ENCODE data around the gene CYB5R3. TPM values are rescaled to one million over a fixed set of nuclear protein-coding genes. Genes with fewer than 3 reads are reported as not detected.
"Not testable (repeated sequence)": the region's sequence is repeated elsewhere in the genome, so short reads cannot be mapped to it uniquely, and the experiment has no call there.

CYB5R3 gene
- total and polyA plus RNA-seq, 2 donors (not counting 3 experiments of a cell fraction or from before 2014, with no cell fraction given): 217 to 263 TPM

DNA sequence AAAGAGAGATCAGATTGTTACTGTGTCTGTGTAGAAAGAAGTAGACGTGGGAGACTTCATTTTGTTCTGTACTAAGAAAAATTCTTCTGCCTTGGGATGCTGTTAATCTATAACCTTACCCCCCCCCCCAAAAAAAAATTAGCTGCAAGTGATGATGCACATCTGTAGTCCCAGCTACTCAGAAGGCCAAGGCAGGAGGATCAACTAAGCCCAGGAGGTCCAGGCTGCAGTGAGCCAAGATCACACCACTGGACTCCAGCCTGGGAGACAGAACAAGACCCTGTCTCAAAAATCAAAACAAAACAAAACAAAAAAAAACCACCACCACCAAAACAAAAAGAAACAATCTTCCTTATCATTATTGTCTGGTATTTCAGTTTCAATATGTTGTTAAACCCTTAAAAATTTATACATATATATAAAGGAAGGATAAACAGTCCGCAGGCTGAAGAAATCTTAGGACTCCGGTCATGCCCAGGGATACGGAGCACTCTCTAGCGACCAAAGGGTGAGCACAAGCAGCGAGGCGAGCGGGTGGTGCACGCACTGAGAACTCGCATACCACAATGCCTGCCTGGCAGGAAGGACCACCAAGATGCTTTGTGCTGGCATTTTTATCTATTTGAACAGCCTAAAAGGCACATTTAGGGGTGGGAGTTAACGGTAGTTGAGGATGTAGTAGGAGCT, 40.9 kb downstream of the CYB5R3 start:
- no peaks in the 10 kb centered on the region for H4K20me1 ChIP-seq (replicated peaks; ENCODE audit: control insufficient read depth, extremely low read depth, insufficient read depth, low read length)
- CTCF ChIA-PET: interaction anchor here (0.9 to 1.2 kb wide), 2 partner anchors 9 to 23 kb away, joined by 5 to 6 read pairs; no protein-coding TSS in a partner anchor

DNA sequence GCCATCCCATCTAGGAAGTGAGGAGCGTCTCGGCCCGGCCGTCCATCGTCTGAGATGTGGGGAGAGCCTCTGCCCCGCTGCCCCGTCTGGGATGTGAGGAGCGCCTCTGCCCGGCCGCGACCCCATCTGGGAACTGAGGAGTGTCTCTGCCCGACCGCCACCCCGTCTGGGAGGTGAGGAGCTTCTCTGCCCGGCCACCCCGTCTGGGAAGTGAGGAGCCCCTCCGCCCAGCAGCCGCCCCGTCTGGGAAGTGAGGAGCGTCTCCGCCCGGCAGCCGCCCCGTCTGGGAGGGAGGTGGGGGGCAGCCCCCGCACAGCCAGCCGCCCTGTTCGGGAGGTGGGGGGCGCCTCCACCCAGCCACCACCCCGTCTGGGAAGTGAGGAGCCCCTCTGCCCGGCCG, 41.6 kb downstream of the CYB5R3 start:
- POLR2A ChIA-PET; H3K4me3 ChIP-seq (replicated peaks in 1 of 3; ENCODE audit: insufficient read depth in 1 of 3, low read depth in 1 of 3, low read length in 3 of 3); H3K9me3 ChIP-seq (replicated peaks; ENCODE audit: control insufficient read depth, insufficient read depth, low read length); H4K20me1 ChIP-seq (replicated peaks; ENCODE audit: control insufficient read depth, extremely low read depth, insufficient read depth, low read length); BruUV-seq (replicated peaks); dilution Hi-C loops (cut with MboI; ENCODE audit: extremely low pct_ligation_motif_present, low sequenced_read_pairs); H3K36me3 ChIP-seq (ENCODE audit: control insufficient read depth in 2 of 2, extremely low read depth in 1 of 2, insufficient read depth in 2 of 2, low read length in 2 of 2); H3K27ac ChIP-seq (ENCODE audit: insufficient read depth, low read depth, low read length); DNase-seq (ENCODE audit: low read depth, low spot score); FAIRE-seq; CTCF ChIA-PET; H3K9me1 ChIP-seq (replicated peaks; ENCODE audit: control insufficient read depth, extremely low read depth, insufficient read depth, low read length); H3K4me2 ChIP-seq (ENCODE audit: insufficient read depth, low read length); H3K9ac ChIP-seq (replicated peaks; ENCODE audit: extremely low read depth, insufficient read depth, low read length); intact Hi-C loops (cut with micrococcal nuclease); H2AFZ ChIP-seq (ENCODE audit: low read depth, low read length); H3K27me3 ChIP-seq (ENCODE audit: control insufficient read depth in 2 of 2, insufficient read depth in 2 of 2, low read length in 2 of 2): not testable (repeated sequence)
- Histone ChIP-seq H3K79me2 (ENCODE audit: control insufficient read depth, insufficient read depth, low read length) (peaks cover 88% of the 10 kb centered on the region), H3K4me1 (ENCODE audit: control insufficient read depth, extremely low read depth, insufficient read depth, low read length) (peaks cover 19% of the 10 kb centered on the region)

More for the DNA sequence above, 40.9 kb downstream of the CYB5R3 start:
- no peak overlapping the region for H2AFZ ChIP-seq (ENCODE audit: low read depth, low read length)
- dilution Hi-C loops (cut with MboI; ENCODE audit: extremely low pct_ligation_motif_present, low sequenced_read_pairs): no loop called here
- H3K27ac ChIP-seq (ENCODE audit: insufficient read depth, low read depth, low read length): peak overlapping the region; percentile 1
- H3K9me1 ChIP-seq (replicated peaks; ENCODE audit: control insufficient read depth, extremely low read depth, insufficient read depth, low read length): no peaks in the 10 kb centered on the region
- no peak overlapping the region for H3K9ac ChIP-seq (replicated peaks; ENCODE audit: extremely low read depth, insufficient read depth, low read length)
- no TSS peak for BruUV-seq (replicated peaks)
- FAIRE-seq (no peak), DNase-seq (ENCODE audit: low read depth, low spot score) (no peak)
- peaks cover 88% of the 10 kb centered on the region for H3K79me2 ChIP-seq (ENCODE audit: control insufficient read depth, insufficient read depth, low read length)
- no peak overlapping the region for H3K4me3 ChIP-seq (replicated peaks in 1 of 3; ENCODE audit: insufficient read depth in 1 of 3, low read depth in 1 of 3, low read length in 3 of 3)
- no peaks in the 10 kb centered on the region for H3K27me3 ChIP-seq (ENCODE audit: control insufficient read depth in 2 of 2, insufficient read depth in 2 of 2, low read length in 2 of 2)
- POLR2A ChIA-PET: interaction anchor here (1.0 kb wide), 1 partner anchor 42 kb away, joined by 9 read pairs; no protein-coding TSS in a partner anchor
- intact Hi-C loops (cut with micrococcal nuclease): no loop called here
- no peaks in the 10 kb centered on the region for H3K9me3 ChIP-seq (replicated peaks; ENCODE audit: control insufficient read depth, insufficient read depth, low read length)
- TF ChIP-seq, protein P1, sequence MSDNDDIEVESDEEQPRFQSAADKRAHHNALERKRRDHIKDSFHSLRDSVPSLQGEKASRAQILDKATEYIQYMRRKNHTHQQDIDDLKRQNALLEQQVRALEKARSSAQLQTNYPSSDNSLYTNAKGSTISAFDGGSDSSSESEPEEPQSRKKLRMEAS (IDR thresholded peaks at IDR 0.05; ENCODE audit: insufficient read depth, insufficient read length): no peak
- TF ChIP-seq MYC (IDR thresholded peaks at IDR 0.05; ENCODE audit: low read depth, low read length): no peak
- no peak for TF ChIP-seq GATA2 (IDR thresholded peaks at IDR 0.05; ENCODE audit: insufficient read depth, insufficient read length, low read depth, low read length)
- no peak for TF ChIP-seq FOS (IDR thresholded peaks at IDR 0.05; ENCODE audit: borderline replicate concordance, insufficient read depth, low read length)
- TF ChIP-seq POLR2A (IDR thresholded peaks at IDR 0.05; ENCODE audit: low read depth, low read length): no peak
- TF ChIP-seq JUN (IDR thresholded peaks at IDR 0.05; ENCODE audit: borderline replicate concordance, insufficient read depth, insufficient read length, low read depth): no peak
- TF ChIP-seq POLR2AphosphoS5 (IDR thresholded peaks at IDR 0.05; ENCODE audit: insufficient read depth, low read depth, low read length): no peak
- TF ChIP-seq, protein P2, sequence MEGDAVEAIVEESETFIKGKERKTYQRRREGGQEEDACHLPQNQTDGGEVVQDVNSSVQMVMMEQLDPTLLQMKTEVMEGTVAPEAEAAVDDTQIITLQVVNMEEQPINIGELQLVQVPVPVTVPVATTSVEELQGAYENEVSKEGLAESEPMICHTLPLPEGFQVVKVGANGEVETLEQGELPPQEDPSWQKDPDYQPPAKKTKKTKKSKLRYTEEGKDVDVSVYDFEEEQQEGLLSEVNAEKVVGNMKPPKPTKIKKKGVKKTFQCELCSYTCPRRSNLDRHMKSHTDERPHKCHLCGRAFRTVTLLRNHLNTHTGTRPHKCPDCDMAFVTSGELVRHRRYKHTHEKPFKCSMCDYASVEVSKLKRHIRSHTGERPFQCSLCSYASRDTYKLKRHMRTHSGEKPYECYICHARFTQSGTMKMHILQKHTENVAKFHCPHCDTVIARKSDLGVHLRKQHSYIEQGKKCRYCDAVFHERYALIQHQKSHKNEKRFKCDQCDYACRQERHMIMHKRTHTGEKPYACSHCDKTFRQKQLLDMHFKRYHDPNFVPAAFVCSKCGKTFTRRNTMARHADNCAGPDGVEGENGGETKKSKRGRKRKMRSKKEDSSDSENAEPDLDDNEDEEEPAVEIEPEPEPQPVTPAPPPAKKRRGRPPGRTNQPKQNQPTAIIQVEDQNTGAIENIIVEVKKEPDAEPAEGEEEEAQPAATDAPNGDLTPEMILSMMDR (IDR thresholded peaks at IDR 0.05; ENCODE audit: extremely low read depth in 1 of 2, insufficient read depth in 1 of 2, low read depth in 1 of 2, low read length in 2 of 2): no peak
- TF ChIP-seq EZH2 (IDR thresholded peaks at IDR 0.05; ENCODE audit: borderline replicate concordance, low read depth, low read length, severe bottlenecking): no peak
- H3K4me1 ChIP-seq (ENCODE audit: control insufficient read depth, extremely low read depth, insufficient read depth, low read length): peaks cover 26% of the 10 kb centered on the region
- no peak overlapping the region for H3K4me2 ChIP-seq (ENCODE audit: insufficient read depth, low read length)
- H3K36me3 ChIP-seq (ENCODE audit: control insufficient read depth in 2 of 2, extremely low read depth in 1 of 2, insufficient read depth in 2 of 2, low read length in 2 of 2): peaks cover 0 to 4% of the 10 kb centered on the region in 2 experiments

All from endothelial cell of umbilical vein (primary cell).